ENCODE results near the gene TRAF3.

DNA sequence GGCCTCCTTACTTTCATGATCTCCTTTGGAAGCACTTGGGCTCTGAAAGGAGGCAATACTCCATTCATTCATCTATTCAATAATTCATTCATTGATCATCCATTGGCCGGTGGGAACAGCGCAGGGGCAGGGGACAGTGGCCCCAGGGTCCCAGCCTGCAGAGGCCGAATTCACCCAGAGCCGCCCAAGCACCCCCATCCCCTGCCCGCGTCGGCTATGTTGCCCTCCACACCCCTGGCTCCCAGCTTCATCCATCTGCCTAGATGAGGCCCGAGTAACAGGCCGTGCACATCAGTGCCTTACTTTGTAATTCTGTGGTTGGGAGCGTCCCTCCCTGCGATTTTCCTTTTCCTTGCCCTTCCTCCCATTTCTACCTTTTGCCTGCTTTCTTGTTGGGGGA lies 148.4 kb downstream of the TRAF3 start:
- TF ChIP-seq, protein P1, sequence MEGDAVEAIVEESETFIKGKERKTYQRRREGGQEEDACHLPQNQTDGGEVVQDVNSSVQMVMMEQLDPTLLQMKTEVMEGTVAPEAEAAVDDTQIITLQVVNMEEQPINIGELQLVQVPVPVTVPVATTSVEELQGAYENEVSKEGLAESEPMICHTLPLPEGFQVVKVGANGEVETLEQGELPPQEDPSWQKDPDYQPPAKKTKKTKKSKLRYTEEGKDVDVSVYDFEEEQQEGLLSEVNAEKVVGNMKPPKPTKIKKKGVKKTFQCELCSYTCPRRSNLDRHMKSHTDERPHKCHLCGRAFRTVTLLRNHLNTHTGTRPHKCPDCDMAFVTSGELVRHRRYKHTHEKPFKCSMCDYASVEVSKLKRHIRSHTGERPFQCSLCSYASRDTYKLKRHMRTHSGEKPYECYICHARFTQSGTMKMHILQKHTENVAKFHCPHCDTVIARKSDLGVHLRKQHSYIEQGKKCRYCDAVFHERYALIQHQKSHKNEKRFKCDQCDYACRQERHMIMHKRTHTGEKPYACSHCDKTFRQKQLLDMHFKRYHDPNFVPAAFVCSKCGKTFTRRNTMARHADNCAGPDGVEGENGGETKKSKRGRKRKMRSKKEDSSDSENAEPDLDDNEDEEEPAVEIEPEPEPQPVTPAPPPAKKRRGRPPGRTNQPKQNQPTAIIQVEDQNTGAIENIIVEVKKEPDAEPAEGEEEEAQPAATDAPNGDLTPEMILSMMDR (IDR thresholded peaks at IDR 0.05 in 4 of 5, conservative IDR thresholded peaks at IDR 0.05 in 1 of 5): no peak
- no peak for TF ChIP-seq POLR2A (IDR thresholded peaks at IDR 0.05)
